Measurements from ENCODE around the gene MYADML2.

DNA sequence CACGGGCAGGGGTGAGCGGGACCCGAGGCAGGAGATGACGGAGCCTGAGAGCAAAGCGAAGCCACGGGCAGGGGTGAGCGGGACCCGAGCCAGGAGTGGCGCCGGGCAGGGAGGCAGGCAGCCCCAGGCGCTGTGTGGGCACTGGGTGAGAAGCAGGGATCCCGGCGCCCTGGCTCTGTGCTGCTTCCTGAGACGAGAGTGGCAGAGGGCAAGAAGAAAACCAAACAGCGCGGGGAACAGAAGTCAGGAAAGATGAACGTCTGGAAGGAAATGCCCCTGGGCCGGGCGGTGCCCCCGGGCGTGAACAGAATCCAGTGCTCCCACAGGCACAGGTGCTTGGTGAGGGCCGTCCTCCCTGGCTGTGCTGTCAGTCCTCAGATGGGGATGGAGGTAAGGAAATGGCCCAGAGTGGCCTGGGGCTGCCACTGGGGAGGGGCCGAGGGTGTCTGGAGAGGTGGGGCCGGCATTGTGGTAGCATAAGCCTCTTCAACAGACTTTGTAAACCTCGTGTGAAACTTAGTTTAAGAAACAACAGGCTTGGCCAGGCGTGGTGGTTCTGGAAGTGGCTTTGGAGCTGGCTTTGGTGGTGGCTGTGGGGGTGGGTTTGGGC lies 40.2 kb upstream of the MYADML2 start:
- TF ChIP-seq, protein P1, sequence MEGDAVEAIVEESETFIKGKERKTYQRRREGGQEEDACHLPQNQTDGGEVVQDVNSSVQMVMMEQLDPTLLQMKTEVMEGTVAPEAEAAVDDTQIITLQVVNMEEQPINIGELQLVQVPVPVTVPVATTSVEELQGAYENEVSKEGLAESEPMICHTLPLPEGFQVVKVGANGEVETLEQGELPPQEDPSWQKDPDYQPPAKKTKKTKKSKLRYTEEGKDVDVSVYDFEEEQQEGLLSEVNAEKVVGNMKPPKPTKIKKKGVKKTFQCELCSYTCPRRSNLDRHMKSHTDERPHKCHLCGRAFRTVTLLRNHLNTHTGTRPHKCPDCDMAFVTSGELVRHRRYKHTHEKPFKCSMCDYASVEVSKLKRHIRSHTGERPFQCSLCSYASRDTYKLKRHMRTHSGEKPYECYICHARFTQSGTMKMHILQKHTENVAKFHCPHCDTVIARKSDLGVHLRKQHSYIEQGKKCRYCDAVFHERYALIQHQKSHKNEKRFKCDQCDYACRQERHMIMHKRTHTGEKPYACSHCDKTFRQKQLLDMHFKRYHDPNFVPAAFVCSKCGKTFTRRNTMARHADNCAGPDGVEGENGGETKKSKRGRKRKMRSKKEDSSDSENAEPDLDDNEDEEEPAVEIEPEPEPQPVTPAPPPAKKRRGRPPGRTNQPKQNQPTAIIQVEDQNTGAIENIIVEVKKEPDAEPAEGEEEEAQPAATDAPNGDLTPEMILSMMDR (conservative IDR thresholded peaks at IDR 0.05; ENCODE audit: low read depth, low read length): no peak
- no peak for TF ChIP-seq EZH2 (IDR thresholded peaks at IDR 0.05; ENCODE audit: borderline replicate concordance, low read depth, low read length, poor library complexity, severe bottlenecking)
